Stimulated activated CD8-positive, alpha-beta memory T cell treated with anti-CD3 and anti-CD28 coated beads, Interleukin-2, amount 100 ng/mL, for 1 hour (primary cell): ENCODE data around the gene PKD1.

Source experiments
- DNase-seq, 2 donors: peaks; one replicate each; pipeline ENCODE4 v3.0.0-alpha.2; 2020; ENCODE audit warnings: low read depth in 2 of 2

Gene PKD1

DNA sequence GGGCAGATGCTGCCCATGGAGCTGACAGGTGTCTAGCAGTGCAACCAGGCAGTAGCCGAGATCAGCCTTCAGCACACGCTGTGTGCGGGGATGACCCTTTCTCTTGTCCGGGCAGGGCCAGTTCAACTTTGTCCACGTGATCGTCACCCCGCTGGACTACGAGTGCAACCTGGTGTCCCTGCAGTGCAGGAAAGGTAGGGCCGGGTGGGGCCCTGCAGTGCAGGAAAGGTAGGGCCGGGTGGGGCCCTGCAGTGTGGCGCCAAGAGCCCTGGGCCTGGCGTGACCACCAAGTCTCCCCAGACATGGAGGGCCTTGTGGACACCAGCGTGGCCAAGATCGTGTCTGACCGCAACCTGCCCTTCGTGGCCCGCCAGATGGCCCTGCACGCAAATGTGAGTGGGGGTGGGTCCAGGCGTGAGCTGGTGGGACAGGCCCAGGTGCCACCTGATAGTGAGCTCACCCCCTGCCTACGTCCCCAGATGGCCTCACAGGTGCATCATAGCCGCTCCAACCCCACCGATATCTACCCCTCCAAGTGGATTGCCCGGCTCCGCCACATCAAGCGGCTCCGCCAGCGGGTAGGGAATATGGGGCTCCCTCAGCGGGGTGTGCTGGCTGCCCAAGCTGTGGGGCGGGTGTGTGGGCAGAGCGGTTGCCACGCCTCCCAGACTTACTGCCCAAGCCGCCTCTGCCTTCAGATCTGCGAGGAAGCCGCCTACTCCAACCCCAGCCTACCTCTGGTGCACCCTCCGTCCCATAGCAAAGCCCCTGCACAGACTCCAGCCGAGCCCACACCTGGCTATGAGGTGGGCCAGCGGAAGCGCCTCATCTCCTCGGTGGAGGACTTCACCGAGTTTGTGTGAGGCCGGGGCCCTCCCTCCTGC lies 47.7 kb downstream of the PKD1 start:
- DNase-seq = no peak

DNA sequence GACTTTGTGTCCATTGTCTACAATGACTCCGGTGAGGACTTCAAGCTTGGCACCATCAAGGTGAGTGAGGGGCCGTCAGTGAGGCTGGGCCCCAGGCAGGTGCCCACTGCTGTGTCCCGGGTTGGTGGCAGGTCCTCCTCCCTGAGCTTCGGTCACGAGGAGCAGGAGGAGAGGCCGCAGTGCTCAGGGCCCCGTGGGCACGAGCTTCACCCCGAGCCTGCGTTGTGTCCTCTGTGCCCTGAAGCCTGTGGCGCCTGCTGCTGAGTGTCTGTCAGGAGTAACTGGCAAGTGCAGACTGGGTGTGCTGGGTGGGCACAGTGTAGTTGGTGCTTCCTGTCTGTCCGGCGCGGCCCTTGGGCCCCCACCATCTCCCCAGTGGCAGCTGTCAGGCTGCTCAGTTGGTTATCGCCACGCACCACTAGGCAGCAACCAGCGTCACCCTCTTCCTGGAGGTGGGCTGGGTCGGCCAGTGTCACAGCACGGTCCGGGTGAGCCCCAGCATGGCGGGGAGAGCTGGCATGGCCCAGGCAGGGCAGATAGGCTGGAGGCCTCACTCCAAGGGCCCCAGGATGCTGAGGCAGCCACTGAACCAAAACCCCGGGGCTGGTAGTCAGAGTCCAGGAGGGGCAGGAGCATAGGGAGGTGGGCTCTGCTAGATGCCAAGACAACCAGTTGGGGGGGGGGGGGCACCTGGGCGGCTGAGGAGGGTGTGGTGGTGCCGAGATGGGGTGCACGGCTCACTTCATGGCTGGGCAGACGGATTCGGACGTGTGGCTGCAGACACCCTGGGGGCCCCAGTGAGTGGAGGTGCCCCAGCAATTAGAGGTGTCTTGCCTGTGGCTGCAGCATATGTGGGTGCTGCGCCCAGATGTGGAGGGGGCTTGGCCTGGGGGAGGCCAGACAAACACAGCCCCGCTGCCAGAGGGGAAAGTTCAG lies 48.6 kb downstream of the PKD1 start:
- DNase-seq = no peak

DNA sequence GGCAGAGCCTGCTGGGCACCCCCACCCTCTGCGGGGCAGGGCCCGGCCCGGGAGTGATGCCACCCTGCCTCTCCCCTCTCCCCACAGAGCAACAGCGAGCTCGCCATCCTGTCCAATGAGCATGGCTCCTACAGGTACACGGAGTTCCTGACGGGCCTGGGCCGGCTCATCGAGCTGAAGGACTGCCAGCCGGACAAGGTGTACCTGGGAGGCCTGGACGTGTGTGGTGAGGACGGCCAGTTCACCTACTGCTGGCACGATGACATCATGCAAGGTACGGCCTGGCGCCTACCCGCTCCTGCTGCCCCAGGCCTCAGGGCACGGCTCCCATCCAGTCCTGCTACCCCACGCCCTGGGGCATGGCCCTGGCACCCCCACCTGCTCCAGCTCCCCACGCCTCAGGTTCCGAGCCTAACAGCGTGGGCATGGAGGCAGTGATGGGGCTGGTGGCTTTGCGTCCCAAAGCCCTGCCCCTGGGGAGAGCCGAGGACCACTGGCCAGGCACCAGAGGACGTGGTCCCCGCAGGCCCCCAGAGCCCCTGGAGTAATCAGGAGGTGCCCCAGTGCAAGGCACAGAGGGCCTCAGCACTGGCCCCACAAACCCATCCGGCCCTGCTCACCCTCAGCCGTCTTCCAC lies 49.5 kb downstream of the PKD1 start:
- DNase-seq = no peak

DNA sequence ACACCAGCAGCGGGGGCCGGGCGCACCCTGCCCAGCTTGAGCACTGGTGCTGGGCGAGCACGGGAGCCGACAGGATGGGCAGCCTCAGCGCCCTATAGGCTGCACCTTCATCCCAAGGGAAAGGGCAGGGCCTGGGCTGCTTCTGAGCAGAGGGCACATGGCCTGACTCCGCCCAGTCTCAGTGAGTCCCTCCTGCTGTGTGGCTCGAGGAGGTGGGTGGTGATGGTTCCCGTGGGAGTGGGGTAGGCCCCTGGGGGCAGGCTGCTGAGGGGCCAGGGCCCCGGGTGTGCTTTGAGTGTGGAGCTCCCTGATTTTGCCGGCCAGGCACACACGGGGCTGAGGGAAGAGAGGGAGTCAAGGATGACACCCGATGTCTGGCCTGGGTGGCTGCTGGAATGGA lies 50.0 kb downstream of the PKD1 start:
- no peak for DNase-seq

DNA sequence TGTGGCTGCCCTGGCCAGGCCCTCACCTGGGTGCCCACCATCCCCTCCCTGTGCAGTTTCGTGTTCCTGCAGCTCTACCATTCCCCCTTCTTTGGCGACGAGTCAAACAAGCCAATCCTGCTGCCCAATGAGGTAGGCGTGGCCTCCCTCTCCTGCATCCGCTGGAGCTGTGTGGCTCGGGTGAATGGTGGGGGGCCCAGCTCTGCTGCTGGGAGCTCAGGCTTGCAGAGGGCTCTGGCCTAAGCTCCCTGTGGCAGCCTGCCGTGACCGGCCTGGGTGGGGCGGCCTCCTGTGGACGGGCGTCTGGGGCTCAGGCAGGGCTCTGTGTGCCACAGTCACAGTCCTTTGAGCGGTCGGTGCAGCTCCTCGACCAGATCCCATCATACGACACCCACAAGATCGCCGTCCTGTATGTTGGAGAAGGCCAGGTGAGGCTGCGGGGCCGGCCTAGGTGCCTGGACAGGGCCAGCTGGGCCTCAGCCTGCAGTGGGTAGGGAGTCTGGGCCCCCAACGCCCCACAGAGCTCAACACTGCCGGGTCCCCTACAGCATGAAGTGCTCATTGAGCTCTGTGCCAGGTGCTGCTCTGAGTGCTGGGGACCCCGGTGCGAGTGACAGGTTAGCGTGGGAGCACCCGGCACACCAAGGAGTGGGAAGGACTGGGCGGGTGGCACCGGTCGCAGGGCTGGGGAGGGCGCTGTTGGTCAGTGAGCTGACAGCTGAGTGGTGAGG lies 50.6 kb downstream of the PKD1 start:
- no peak for DNase-seq

DNA sequence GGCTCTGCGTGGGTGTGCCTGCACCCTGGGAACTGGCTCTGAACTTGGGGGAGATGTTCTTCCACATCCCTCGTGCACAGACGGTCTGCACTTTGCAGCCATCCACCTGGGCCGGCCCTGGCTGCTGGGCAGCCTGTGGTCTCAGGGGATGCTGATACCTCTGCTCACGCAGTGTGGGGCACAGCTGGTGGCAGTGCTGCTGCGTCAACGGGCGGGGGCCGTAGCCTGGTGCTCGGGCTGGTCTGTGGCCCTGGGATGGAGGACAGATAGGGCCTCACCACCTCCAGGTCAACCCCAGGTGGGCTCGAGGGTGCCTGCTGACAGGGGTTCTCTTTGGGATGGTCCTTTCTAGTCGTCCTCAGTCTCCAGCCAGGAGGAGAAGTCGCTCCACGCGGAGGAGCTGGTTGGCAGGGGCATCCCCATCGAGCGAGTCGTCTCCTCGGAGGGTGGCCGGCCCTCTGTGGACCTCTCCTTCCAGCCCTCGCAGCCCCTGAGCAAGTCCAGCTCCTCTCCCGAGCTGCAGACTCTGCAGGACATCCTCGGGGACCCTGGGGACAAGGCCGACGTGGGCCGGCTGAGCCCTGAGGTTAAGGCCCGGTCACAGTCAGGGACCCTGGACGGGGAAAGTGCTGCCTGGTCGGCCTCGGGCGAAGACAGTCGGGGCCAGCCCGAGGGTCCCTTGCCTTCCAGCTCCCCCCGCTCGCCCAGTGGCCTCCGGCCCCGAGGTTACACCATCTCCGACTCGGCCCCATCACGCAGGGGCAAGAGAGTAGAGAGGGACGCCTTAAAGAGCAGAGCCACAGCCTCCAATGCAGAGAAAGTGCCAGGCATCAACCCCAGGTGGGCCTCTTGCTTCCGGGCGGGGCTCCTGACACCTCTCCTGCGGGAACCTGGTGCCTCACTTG lies 51.6 kb downstream of the PKD1 start:
- DNase-seq = no peak

DNA sequence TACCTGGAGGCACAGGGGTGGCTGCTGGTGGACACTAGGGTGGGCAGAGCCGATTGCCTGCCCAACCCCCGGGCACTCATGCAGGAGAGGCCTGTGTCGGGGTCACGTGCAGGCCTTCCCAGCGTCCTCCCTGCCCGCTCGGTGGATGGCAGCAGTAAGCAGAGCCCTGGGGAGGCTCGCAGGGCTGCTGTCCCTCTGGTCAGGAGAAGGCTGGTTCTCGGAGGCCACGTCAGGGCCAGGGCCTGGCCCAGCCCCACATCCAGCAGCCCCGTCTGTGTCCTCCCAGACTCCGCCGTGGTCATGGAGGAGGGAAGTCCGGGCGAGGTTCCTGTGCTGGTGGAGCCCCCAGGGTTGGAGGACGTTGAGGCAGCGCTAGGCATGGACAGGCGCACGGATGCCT lies 52.3 kb downstream of the PKD1 start:
- no peak for DNase-seq

DNA sequence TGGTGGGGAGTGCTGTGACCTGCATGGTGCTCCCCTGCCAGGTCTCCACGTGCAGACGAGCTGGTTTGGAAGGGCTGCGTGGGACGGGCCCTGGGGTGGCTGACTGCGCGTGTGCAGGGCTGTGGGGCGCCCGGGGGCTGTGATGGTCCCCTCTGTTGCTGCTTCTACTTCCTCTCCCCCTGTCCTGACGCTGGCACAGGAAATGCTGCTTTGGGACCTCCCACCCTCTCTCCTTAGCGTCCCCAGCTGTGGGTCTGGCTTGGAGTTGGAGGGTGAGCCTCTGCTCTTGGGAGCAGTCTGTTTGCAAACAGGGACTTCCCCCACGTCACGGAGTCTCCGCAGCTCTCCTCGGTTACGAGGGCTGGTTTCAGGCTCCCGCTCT lies 52.7 kb downstream of the PKD1 start:
- DNase-seq = no peak

DNA sequence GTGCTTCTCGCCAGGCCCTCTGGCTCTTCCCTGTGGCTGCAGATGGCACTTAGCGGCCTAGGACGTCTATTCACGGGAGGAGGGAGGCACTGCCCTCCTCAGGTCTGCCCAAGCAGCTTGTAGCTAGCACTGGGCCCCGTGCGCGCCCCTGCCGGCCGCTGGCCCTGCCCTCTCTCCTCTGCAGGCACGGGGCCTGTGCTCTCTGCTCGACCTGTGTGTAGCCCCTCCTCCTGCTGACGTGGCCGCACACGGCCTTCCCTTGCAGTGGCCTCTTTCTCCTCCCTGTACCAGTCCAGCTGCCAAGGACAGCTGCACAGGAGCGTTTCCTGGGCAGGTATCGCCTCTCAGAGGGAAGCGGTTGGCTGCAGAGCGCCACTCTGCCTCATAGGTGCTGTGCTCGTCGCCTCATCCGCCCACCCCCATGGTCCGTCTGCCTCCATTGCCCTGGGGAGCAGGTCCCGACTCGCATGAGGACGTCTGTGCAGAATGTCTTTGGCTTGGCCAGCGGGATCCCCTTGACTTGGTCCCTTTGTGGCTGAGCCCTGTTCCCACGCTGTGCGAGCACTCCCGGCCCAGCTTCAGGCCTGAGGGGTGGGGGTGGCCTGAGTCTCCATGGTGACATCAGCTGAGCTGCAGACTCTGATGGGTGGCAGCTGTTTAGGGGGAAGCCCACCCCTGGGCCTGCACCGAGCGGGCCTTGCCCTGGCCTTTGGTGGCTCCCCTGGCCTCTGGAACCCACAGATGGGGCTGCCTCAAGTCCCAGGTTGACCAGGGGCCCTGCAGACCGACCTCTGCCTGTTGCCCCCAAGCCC lies 53.3 kb downstream of the PKD1 start:
- no peak for DNase-seq

DNA sequence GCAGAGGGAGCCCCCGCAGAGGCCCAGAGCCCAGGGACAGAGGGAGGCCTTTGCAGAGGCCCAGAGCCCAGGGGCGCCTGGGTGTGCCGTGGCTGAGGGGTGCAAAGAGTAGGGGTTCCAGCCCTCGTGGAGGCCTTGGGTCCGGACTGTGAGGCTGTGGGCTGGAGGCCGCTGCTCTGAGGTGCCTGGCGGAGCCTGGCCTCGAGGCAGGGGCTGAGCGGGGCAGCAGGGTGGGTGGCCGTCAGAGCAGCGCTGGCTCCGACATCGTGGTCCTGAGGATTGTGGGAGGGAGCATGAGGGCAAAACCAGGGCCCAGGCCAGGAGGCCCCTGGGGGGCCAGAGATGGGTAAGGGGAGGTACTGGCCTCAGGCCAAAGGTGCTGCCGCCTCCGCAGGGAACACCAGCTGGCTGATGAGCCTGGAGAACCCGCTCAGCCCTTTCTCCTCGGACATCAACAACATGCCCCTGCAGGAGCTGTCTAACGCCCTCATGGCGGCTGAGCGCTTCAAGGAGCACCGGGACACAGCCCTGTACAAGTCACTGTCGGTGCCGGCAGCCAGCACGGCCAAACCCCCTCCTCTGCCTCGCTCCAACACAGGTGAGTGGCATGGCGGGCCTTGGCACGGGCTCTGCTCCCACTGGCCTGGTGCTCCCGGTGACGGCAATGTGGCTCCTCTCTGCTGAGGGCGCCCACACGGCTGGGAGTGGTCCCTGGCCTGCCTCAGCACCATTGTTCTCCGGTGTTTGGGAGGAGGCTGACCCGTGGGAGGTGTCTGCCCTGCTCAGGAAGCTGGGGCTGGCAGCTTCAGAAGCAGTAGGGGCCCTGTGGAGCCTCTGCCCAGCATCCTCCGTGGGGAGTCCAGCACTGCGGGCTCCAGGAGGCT lies 54.3 kb downstream of the PKD1 start:
- no peak for DNase-seq

DNA sequence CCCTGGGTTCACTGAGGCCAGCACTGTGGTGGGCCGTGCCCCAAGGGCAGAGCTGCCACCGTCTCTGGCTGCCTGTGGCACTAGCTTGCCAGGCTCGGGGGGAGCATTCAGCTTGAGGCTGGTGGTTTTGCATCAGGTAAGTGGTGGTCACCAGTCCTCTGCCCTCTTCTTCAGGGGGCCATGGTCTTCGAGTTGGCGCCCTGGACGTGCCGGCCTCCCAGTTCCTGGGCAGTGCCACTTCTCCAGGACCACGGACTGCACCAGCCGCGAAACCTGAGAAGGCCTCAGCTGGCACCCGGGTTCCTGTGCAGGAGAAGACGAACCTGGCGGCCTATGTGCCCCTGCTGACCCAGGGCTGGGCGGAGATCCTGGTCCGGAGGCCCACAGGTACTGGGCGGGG lies 55.7 kb downstream of the PKD1 start:
- no peak for DNase-seq

DNA sequence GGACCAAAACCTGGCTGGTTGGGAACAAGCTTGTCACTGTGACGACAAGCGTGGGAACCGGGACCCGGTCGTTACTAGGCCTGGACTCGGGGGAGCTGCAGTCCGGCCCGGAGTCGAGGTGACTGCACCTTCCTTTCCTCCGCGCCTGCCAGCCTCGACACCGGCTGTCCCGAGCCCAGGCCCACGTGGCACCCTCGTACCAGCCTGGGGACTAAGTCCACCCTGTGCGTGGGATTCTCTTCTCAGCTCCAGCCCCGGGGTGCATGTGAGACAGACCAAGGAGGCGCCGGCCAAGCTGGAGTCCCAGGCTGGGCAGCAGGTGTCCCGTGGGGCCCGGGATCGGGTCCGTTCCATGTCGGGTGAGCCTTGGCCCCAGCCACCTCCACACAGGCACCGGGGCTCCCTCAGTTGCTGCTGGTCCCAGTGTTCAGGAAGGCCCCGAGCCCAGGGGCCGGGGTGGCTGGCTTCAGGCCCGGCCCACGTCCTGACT lies 56.3 kb downstream of the PKD1 start:
- DNase-seq = no peak

DNA sequence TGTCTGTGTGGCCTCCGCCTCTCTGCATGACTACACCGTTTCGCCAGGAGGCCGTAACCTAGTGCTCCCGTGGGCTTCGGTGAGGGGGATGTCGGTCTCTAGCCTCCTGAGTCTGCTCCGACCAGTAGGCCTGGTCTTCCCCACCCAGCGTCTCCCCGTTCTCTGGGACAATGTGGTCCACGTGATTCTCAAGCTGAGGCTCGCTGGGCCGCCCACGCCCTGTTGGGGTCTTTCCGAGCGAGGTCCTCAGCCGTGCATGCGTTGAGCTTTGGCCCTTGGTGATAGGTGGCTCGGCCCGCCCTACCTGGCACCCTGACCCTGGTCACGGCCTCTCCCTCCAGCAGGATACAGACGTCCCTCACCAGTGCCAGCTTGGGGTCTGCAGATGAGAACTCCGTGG lies 57.0 kb downstream of the PKD1 start:
- DNase-seq = no peak

DNA sequence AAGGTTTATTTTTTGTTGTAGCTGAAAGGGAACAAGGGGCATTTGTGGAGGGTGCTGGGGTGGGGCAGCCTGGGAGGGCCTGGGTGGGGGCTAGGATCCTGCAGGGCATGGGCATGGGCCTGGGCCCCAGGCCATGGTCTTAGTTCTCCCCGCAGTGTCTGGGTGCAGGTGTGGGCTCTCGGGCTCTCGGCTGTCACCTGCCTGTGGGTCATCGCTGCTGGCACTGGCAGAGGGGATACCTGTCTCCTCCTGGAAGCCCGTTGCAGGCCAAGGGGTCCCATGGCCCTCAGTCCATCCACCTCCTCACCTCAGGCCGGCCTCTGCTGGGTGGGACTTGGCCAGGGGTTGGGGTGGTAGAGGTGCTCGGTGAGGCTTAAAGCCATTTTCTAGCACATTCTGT lies 57.6 kb downstream of the PKD1 start:
- no peak for DNase-seq

DNA sequence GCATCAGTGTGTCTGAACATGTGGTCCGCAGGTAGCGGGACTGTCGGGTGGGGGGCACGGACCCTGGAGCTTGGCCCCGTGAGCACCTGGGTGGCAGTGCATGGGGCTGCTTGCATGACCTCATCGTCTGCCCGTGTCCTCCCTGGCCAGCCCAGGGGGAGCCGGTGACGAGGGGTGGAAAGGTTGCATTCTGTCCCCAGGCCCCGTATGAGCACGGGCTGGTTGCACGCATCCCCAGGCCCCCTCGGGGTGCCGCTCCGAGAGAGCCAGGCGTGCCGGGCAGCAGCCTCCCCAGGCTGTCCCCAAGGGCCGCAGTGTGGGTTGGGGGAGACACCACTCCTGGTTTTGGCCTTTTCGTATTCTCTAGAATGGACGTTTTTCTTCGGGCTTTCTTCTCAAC lies 58.0 kb downstream of the PKD1 start:
- no peak for DNase-seq

DNA sequence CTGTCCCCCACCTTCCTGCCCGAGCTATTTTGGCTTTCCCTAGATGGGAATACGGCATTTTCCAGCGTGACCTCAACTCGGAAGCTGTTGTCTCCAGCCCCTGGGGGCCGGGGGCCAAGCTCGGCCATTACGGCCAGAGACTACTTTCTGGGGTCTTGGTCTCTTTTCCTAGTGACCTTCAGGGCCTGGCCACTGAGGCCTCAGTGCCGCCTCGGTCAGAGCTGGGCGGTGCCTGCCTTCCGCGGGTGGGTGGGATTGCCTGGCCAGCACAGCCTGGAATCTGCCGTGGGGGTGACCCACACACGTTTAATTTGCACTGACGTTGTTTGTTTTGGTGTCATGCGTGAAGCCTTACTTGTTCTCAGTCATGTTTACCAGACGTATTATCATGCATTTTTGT lies 58.7 kb downstream of the PKD1 start:
- DNase-seq = no peak

DNA sequence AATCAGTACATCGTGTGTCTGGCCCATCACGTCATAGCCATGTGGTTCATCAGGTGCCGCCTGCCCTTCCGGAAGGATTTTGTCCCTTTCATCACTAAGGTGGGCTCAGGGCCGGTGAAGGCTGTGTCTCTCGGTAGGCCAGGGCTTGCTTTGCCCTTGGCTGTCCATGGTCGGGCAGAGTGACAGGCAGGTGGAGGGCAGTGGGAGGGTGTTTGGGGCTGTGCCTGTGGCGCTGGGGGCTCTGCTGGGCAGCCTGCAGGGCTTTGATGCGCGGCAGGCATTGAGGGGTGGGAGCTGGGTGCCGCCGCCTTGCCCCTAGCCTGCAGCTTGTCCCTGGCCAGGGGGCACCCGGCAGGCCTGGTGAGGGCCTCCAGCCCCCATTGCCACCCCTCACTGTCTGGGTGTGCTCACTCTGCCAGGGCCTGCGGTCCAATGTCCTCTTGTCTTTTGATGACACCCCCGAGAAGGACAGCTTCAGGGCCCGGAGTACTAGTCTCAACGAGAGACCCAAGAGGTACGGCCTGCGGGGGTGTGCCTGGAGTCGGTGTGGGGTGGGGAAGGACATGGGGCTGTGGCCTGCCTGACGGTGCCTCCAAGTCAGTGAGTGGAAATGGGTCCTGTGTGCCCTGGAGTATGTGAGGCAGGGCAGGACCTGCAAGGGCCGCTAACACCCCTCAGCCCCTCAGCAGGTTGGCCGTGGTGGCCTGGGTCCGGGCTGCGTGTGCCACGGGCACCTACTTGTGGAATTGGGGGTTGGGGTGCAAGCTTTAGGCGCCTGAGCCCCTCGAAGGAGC lies 59.4 kb downstream of the PKD1 start:
- no peak for DNase-seq

DNA sequence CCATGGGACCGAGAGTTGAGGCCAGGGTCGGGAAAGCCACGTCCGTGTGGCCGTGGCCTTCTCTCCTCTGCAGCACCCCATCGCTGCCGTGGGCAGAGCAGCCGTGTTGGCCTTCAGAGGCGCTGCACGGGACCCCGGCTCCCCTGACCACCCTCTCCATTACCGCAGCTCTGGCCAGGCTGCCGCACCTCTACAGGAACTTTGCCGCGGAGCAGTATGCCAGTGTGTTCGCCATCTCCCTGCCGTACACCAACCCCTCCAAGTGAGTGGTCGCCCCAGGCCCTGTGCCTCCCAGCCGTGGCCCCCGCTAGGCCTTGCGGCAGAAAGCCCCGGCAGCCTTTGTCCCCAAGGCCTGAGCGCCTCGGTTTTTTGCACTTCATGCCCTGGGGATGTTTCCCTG lies 60.1 kb downstream of the PKD1 start:
- no peak for DNase-seq
